HCT116 (cell line): Measurements from ENCODE around the gene ANXA4. TPM values are rescaled to one million over a fixed set of nuclear protein-coding genes. Genes with fewer than 3 reads are reported as not detected.
A peak's percentile ranks its signal among the peaks of the same experiment; 100 is the strongest.
"Not testable (repeated sequence)": the region's sequence is repeated elsewhere in the genome, so short reads cannot be mapped to it uniquely, and the experiment has no call there.

Source experiments
- ATAC-seq: fragments of 200-7000 bp; cut with Tn5 transposase; 2 replicates; pipeline ENCODE4 v1.9.1; 2020; ENCODE audit warnings: mild to moderate bottlenecking, moderate library complexity
- BruUV-seq: library from RNA; stranded (reverse); fragments of 400-500 nt; replicated peaks from 2 replicates; lab custom pipeline; 2021; lab: Mats Ljungman, UMichigan
- CTCF ChIA-PET: fragments of 300-600 bp; sonication (Branson Sonifier 250); formaldehyde crosslinking; loops from one replicate; lab custom pipeline; 2021; ENCODE audit warnings: antibody characterized with exemption; lab: Charles Lee
- POLR2A ChIA-PET: fragments of 300-600, 350-600 bp; sonication (Branson Sonifier 250); formaldehyde crosslinking; loops from one replicate; lab custom pipeline; 2021; ENCODE audit warnings: antibody characterized with exemption; lab: Charles Lee
- RAD21 ChIA-PET, 2 experiments: fragments of 300-600 bp; sonication (Branson Sonifier 250); formaldehyde crosslinking; loops; one replicate each; lab custom pipeline; 2023; ENCODE audit warnings: low total read pairs in 2 of 2; ENCODE audit not compliant: uncharacterized antibody in 2 of 2, unreplicated experiment in 2 of 2, low non-redundant PET in 1 of 2; lab: Charles Lee
- DNase-seq: peaks from one replicate; pipeline ENCODE4 v3.0.0-alpha.2; 2010; ENCODE audit warnings: low read depth, low spot score
- H2AFZ ChIP-seq: fragments of 200-600 bp; shearing (Covaris generic), sonication (generic); 2 replicates; pipeline ENCODE4 v1.6.1; 2017; ENCODE audit warnings: low read depth, mixed run types, mixed read lengths, antibody characterized with exemption, low read length; ENCODE audit not compliant: poor library complexity, severe bottlenecking
- H3K27ac ChIP-seq: 2 replicates; pipeline ENCODE4 v1.5.1; 2012; ENCODE audit warnings: low read depth, low read length
- H3K27me3 ChIP-seq: fragments of 200-600 bp; sonication (generic); 2 replicates; pipeline ENCODE4 v1.6.1; 2016; ENCODE audit warnings: mixed run types, low read length, mixed read lengths; ENCODE audit not compliant: insufficient read depth
- H3K36me3 ChIP-seq, 2 experiments: fragments of 200-500 bp in 1 of 2; fragments of 200-600 bp in 1 of 2; sonication (Bioruptor generic) in 1 of 2; sonication (generic) in 1 of 2; 2 replicates each; pipeline versions ENCODE4 v1.5.1 to v1.6.1; 2014 to 2016; ENCODE audit warnings: low read length in 2 of 2, inconsistent platforms in 1 of 2, mixed read lengths in 1 of 2, mixed run types in 1 of 2; ENCODE audit not compliant: insufficient read depth in 2 of 2, control insufficient read depth in 1 of 2
- H3K4me1 ChIP-seq, 2 experiments: fragments of 200-600 bp in 1 of 2; sonication (generic) in 1 of 2; 2 replicates each; pipeline versions ENCODE4 v1.5.1 to v1.6.1; 2012 to 2017; ENCODE audit warnings: low read length in 2 of 2, inconsistent platforms in 1 of 2, mild to moderate bottlenecking in 1 of 2, mixed read lengths in 1 of 2, mixed run types in 1 of 2, moderate library complexity in 1 of 2; ENCODE audit not compliant: insufficient read depth in 2 of 2, control insufficient read depth in 1 of 2
- H3K4me2 ChIP-seq: fragments of 200-600 bp; sonication (generic); 2 replicates; pipeline ENCODE4 v1.6.1; 2017; ENCODE audit warnings: mixed run types, low read length, mixed read lengths
- H3K4me3 ChIP-seq, 2 experiments: fragments of 200-600 bp in 1 of 2; sonication (generic) in 1 of 2; replicated peaks in 1 of 2; 2 replicates each; pipeline ENCODE4 v1.5.1; 2011 to 2016; ENCODE audit warnings: low read length in 2 of 2, control low read depth in 1 of 2, low read depth in 1 of 2, mild to moderate bottlenecking in 1 of 2, mixed read lengths in 1 of 2, mixed run types in 1 of 2
- H3K79me2 ChIP-seq: fragments of 200-600 bp; sonication (generic); 2 replicates; pipeline ENCODE4 v1.6.1; 2017; ENCODE audit warnings: mild to moderate bottlenecking, mixed run types, low read length, moderate library complexity, mixed read lengths; ENCODE audit not compliant: insufficient read depth
- H3K9ac ChIP-seq: fragments of 200-600 bp; sonication (generic); 2 replicates; pipeline ENCODE4 v1.6.1; 2016; ENCODE audit warnings: low read length, mixed read lengths
- H3K9me2 ChIP-seq: fragments of 200-600 bp; sonication (generic), shearing (Covaris generic); 2 replicates; pipeline ENCODE4 v1.6.1; 2017; ENCODE audit warnings: mixed run types, mild to moderate bottlenecking, moderate library complexity; ENCODE audit not compliant: insufficient read depth
- H3K9me3 ChIP-seq, 2 experiments: fragments of 200-500 bp in 1 of 2; fragments of 200-600 bp in 1 of 2; sonication (Bioruptor generic) in 1 of 2; sonication (generic) in 1 of 2; 2 replicates each; pipeline ENCODE4 v1.6.1; 2014 to 2017; ENCODE audit warnings: low read length in 2 of 2, mixed read lengths in 2 of 2, inconsistent platforms in 1 of 2, low read depth in 1 of 2, mild to moderate bottlenecking in 1 of 2, mixed run types in 1 of 2, moderate library complexity in 1 of 2; ENCODE audit not compliant: control insufficient read depth in 1 of 2, insufficient read depth in 1 of 2
- H4K20me1 ChIP-seq: fragments of 200-600 bp; sonication (generic), shearing (Covaris generic); 2 replicates; pipeline ENCODE4 v1.6.1; 2017; ENCODE audit warnings: mixed run types, mild to moderate bottlenecking, moderate library complexity; ENCODE audit not compliant: insufficient read depth
- EGR1 ChIP-seq: IDR thresholded peaks from 2 replicates; pipeline ENCODE4 v1.6.1; 2012; ENCODE audit warnings: low read depth
- intact Hi-C: fragments of 100-400 bp; cut with micrococcal nuclease; formaldehyde crosslinking; loops from 2 replicates; pipeline ENCODE4 v1.10.0; 2022
- total RNA-seq: library from RNA; stranded (reverse); gene quantifications from one replicate; pipeline ENCODE4 v1.2.1, GENCODE V29; 2021; ENCODE audit not compliant: unreplicated experiment
- TF ChIP-seq, protein P1 (sequence below): IDR thresholded peaks from 2 replicates; pipeline ENCODE4 v1.6.1; 2012; ENCODE audit warnings: low read depth

The ANXA4 gene
- total RNA-seq, 1 experiment from 2014 or later, result 64.6 TPM

DNA sequence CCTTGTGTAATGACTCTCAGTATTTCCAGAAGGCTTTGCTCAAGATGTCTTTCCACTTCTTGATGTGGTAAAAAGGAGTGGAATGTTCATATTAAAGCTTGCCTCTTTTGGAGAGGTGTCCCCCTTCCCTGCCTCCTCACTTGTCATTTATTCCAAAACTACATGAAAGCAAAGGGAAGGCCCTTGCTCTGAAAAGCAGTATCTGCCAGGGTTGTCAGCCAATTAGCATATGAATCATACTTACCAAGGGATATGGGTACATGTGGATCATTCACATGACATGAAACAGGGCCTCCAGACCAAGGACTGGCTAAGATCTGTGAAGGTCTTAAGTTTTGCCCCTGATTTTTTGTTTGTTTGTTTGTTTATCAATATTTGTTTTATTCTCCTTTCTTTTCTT, 31.3 kb downstream of the ANXA4 start (continued):
- TF ChIP-seq, protein P1, sequence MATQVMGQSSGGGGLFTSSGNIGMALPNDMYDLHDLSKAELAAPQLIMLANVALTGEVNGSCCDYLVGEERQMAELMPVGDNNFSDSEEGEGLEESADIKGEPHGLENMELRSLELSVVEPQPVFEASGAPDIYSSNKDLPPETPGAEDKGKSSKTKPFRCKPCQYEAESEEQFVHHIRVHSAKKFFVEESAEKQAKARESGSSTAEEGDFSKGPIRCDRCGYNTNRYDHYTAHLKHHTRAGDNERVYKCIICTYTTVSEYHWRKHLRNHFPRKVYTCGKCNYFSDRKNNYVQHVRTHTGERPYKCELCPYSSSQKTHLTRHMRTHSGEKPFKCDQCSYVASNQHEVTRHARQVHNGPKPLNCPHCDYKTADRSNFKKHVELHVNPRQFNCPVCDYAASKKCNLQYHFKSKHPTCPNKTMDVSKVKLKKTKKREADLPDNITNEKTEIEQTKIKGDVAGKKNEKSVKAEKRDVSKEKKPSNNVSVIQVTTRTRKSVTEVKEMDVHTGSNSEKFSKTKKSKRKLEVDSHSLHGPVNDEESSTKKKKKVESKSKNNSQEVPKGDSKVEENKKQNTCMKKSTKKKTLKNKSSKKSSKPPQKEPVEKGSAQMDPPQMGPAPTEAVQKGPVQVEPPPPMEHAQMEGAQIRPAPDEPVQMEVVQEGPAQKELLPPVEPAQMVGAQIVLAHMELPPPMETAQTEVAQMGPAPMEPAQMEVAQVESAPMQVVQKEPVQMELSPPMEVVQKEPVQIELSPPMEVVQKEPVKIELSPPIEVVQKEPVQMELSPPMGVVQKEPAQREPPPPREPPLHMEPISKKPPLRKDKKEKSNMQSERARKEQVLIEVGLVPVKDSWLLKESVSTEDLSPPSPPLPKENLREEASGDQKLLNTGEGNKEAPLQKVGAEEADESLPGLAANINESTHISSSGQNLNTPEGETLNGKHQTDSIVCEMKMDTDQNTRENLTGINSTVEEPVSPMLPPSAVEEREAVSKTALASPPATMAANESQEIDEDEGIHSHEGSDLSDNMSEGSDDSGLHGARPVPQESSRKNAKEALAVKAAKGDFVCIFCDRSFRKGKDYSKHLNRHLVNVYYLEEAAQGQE, result no peak
- TF ChIP-seq EGR1, result no peak
- TF ChIP-seq, all 23 proteins: peak for 2

DNA sequence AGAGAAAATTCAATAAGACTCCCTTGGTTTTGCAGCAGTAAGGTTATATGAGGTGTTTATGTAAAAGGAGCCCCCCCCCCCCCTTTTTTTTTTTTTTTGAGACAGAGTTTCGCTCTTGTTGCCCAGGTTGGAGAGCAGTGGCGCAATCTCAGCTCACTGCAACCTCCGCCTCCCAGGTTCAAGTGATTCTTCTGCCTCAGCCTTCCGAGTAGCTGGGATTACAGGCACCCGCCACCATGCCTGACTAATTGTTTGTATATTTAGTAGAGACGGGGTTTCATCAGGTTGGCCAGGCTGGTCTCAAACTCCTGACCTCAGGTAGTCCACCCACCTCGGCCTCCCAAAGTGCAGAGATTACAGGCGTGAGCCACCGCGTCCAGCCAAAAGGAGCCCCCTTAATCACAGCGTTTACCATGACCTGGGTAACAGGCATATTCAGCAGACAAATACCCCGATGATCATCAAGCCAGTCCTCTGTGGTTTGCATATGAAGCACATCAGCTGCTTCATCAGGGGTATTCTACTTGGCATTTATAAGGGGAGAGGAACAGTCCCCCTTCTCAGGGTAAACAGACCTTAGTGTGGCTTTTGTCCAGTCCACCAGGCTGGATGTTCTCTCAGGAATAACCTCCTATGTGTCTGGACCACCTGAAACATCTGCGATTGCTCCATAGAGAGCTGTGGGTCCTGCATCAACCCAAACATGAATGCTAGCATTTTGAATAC, 32.5 kb downstream of the ANXA4 start:
- POLR2A ChIA-PET, H3K4me3 ChIP-seq, H4K20me1 ChIP-seq, DNase-seq, H3K36me3 ChIP-seq, RAD21 ChIA-PET, H3K9me3 ChIP-seq, H3K27ac ChIP-seq, intact Hi-C loops, H3K9ac ChIP-seq, H3K27me3 ChIP-seq, BruUV-seq, ATAC-seq, H2AFZ ChIP-seq, H3K9me2 ChIP-seq: not testable (repeated sequence)
- CTCF ChIA-PET, result interaction anchor here (2.1 kb wide), 1 partner anchor 42 kb away, joined by 6 read pairs; no protein-coding TSS in a partner anchor
- Histone ChIP-seq H3K79me2 (peaks cover 11% of the 10 kb centered on the region), H3K4me2 (0 out of 2 replicates have a peak overlapping the region, but pooled peaks have one; percentile 44), H3K4me1 (peaks cover 56 to 74% of the 10 kb centered on the region in 2 experiments)
